Thyroid gland (tissue), 4 donors: ENCODE data around the gene KCNB1.

Source experiments
- CTCF ChIP-seq, 6 experiments: fragments of 200-600 bp in 3 of 6; fragments of 450-650 bp in 3 of 6; sonication (generic) in 3 of 6; IDR thresholded peaks; one replicate each; pipeline ENCODE4 v1.5.1; 2016 to 2019; ENCODE audit warnings: antibody characterized with exemption in 6 of 6, mild to moderate bottlenecking in 2 of 6, inconsistent platforms in 1 of 6, moderate library complexity in 1 of 6
- POLR2A ChIP-seq, 2 donors: fragments of 450-650 bp; IDR thresholded peaks; one replicate each; pipeline ENCODE4 v1.6.1; 2017; ENCODE audit warnings: antibody characterized with exemption in 2 of 2, mild to moderate bottlenecking in 2 of 2, moderate library complexity in 1 of 2

GRCh38 chr20:49315580-49315979, 166.9 kb downstream of the KCNB1 start:
- TF ChIP-seq CTCF (IDR thresholded peaks at IDR 0.05) = no peak
- no peak for TF ChIP-seq POLR2A (IDR thresholded peaks at IDR 0.05)
